Prostate gland (tissue), 2 donors: Measurements from ENCODE around the gene CDH1.

Source experiments
- POLR2A ChIP-seq: fragments of 450-650 bp; IDR thresholded peaks from one replicate; pipeline ENCODE4 v1.6.1; 2016; ENCODE audit warnings: antibody characterized with exemption, mild to moderate bottlenecking
- POLR2AphosphoS5 ChIP-seq: sonication (generic); formaldehyde crosslinking; IDR thresholded peaks from one replicate; pipeline ENCODE4 v1.6.1; 2017; ENCODE audit warnings: antibody characterized with exemption
- TF ChIP-seq, protein P1 (sequence below), 4 experiments: fragments of 200-600 bp in 2 of 4; fragments of 450-650 bp in 2 of 4; sonication (generic) in 2 of 4; IDR thresholded peaks; 1 replicate in 3 of 4; 2 replicates in 1 of 4; pipeline ENCODE4 v1.5.1; 2016 to 2019; ENCODE audit warnings: antibody characterized with exemption in 4 of 4, mild to moderate bottlenecking in 2 of 4, moderate library complexity in 2 of 4

DNA sequence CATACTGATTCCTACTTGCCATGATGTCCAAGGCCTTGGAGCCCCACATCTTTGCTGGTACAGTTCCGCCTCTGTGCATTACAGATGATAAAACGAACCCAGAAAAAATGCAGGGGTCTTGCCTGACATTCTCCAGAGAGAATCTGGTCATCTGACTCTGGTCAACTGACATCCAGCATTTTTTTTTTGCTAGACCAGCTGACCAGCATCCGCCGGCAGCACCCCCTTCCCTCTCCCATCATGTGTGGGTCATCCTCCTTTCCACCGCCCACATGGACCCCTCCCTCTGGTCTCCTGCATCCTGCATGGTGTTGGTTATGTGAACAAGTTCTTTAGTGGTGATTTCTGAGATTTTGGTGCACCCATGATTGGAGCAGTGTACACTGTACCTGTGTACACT, 47.1 kb downstream of the CDH1 start:
- TF ChIP-seq, protein P1, sequence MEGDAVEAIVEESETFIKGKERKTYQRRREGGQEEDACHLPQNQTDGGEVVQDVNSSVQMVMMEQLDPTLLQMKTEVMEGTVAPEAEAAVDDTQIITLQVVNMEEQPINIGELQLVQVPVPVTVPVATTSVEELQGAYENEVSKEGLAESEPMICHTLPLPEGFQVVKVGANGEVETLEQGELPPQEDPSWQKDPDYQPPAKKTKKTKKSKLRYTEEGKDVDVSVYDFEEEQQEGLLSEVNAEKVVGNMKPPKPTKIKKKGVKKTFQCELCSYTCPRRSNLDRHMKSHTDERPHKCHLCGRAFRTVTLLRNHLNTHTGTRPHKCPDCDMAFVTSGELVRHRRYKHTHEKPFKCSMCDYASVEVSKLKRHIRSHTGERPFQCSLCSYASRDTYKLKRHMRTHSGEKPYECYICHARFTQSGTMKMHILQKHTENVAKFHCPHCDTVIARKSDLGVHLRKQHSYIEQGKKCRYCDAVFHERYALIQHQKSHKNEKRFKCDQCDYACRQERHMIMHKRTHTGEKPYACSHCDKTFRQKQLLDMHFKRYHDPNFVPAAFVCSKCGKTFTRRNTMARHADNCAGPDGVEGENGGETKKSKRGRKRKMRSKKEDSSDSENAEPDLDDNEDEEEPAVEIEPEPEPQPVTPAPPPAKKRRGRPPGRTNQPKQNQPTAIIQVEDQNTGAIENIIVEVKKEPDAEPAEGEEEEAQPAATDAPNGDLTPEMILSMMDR (IDR thresholded peaks at IDR 0.05) = no peak
- TF ChIP-seq POLR2AphosphoS5 = no peak
- TF ChIP-seq POLR2A = no peak
